GM18520 (cell line): ENCODE results near the gene FAM222A.

Source experiments
- ATAC-seq: cut with Tn5 transposase; IDR thresholded peaks from one replicate; pipeline ENCODE4 v1.9.1; 2021; ENCODE audit not compliant: unreplicated experiment

Gene FAM222A

DNA sequence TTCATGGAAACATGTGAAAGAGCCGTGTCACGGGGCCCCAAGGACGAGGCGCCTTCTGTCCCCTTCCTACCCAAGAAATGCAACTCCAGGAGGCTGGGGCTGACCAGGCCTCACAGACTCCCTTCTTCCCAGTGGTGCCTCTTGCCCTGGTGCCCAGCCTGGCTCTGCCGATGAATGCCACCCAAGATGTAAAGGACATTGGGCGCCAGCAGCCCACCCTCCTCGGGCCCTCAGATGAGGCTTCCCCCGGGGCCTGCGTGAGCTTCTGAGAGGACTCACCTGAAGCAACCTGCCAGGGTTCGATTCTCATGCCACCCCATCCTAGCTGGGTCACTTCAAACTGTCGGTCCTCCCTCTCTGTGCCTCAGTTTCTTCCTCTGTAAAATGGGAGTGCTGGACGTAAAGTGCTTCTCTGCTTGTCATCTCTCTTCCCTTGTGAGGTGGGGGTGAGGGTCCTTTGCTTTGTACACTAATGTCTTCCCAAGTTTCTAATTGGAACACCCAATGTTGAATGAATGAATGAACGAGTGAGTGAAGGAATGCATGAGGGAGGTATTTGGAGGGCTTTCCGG, 10.8 kb downstream of the FAM222A start:
- ATAC-seq, result no peak

- ATAC-seq, result no peak
Observed at GRCh38 chr12:109725321-109726105, 11.9 kb downstream of the FAM222A start.

GRCh38 chr12:109726106-109726497, 12.5 kb downstream of the FAM222A start:
- ATAC-seq, result no peak

- no peak for ATAC-seq
Observed at GRCh38 chr12:109726511-109727038, 12.9 kb downstream of the FAM222A start.

- no peak for ATAC-seq
Observed at GRCh38 chr12:109727039-109727723, 13.6 kb downstream of the FAM222A start.

DNA sequence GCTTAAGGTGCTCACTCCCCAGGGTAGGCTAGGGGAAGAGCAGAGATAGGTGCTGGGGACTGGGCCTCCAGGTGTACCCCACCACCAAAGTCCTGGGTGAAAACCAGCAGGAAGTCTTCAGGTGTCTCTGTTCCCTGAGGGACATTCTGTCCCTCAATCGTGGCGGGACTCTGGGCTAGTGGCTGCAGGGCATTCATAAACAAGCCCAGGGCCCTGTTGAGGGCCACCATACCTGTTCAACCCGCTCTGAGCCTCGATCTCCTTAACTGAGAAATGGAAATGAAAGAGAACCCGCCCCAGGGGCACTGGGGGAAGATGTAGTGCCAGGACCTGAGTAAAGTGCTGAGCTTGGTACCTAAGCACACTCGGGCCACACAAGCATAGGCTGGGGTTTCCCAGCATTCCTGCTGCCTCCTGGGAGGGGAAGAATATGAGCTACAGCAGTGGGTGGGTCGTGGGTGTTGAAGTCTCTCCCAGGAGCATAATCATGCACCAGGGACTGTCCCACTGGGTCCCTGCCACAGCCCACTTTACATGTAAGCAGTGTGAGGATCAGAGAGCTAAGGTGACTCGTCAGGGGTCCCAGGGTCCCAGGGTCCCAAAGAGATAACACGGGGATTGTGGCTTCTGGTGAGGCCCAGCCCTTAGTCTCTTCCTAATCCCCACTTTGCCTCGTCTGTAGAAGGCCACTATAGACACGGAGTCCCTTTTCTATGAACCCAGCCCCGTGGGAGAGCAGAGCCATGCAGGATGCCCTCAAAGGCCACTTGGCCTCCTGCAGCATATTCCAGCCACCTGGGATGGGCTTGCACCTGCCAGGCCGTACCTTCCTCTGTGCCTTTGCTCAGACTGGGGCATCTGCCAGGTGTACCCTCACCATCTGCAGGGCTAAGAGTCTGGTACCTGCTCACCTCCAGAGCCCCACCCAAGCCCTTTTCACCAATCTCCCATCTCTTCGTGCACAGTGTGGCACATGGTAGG, 14.4 kb downstream of the FAM222A start:
- ATAC-seq, result no peak

DNA sequence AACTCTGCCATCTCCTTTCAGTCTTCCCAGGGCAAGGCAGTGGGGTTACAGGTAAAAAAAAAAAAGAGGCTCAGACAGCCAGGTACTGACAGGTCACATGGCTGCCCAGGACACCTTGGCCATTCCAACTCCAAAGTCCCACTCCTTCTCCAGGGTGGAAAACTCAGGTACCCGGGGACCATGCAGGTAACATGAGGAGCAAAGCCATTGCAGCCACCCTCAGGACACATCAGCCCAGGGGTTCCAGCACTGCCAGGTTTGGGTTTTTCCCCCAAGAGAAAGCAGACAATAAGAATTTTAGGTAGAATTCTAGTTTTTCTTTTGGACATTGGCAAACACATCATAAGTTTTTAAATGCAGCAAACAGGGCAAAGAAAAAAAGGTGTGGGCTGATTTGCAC, 15.3 kb downstream of the FAM222A start:
- ATAC-seq, result no peak

- no peak for ATAC-seq
Observed at GRCh38 chr12:109729371-109729781, 15.8 kb downstream of the FAM222A start.

DNA sequence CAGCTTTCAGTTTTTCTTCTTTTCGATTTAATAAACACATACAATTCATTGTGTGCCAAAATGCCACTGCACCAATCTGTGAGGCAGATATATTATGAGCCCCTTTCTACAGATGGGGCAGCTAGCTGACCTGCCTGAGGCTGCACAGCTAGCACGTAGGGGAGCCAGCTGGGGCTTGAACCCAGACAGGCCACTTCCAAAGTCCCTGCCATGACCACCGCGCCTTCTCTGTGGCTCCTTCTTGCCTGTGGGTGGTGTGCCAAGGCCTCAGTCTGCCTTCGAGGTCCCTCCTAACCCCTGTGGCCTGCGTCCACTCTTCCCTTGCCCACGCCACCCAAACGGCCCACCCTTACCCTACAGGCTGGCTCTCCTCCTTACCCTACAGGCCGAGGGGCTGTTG, 16.2 kb downstream of the FAM222A start:
- ATAC-seq, result no peak

GRCh38 chr12:109730306-109731145, 16.9 kb downstream of the FAM222A start:
- ATAC-seq, result no peak

GRCh38 chr12:109731231-109731731, 17.7 kb downstream of the FAM222A start:
- no peak for ATAC-seq

GRCh38 chr12:109731806-109732205, 18.2 kb downstream of the FAM222A start:
- no peak for ATAC-seq

- no peak for ATAC-seq
Observed at GRCh38 chr12:109732321-109733305, 19.0 kb downstream of the FAM222A start.

DNA sequence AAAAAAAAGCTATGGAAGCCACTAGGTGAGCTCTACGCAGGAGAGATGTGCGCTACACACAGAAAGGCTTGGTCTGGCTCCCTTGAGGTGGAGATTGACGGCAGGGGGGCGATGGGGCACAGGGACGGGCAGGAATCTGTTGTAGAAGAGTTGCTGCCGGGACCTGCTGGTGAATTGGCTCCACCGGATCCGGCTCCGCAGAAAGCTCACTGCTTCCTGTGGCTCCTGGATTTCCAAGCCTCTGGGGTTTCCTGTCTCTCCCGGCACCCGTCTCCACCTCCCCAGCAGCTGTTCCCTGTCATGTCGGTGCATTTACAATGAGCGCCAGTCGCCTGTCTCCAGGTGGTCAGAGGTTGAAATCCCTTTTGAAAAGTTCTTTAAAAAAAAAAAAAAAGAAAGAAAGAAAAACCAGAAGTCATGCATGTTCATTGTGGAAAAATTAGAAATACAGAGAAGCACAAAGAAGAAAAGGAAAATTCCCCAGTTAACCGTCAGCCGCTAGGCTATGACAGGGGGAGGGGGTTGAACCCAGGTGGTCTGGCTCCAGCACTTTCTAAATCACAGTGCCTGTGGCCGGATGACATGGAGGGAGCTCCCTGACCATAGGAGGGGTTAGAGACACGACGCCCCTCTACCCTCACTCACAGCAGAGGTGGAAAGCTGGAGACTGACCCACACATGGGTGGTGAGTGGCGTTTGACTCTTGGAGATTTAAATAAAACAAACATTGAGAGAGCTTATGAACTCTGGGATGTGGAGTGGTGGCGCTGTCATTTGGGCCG, 20.8 kb downstream of the FAM222A start:
- no peak for ATAC-seq

- no peak for ATAC-seq
Observed at GRCh38 chr12:109735051-109735521, 21.5 kb downstream of the FAM222A start.

GRCh38 chr12:109735825-109736551, 22.4 kb downstream of the FAM222A start:
- ATAC-seq, result no peak

DNA sequence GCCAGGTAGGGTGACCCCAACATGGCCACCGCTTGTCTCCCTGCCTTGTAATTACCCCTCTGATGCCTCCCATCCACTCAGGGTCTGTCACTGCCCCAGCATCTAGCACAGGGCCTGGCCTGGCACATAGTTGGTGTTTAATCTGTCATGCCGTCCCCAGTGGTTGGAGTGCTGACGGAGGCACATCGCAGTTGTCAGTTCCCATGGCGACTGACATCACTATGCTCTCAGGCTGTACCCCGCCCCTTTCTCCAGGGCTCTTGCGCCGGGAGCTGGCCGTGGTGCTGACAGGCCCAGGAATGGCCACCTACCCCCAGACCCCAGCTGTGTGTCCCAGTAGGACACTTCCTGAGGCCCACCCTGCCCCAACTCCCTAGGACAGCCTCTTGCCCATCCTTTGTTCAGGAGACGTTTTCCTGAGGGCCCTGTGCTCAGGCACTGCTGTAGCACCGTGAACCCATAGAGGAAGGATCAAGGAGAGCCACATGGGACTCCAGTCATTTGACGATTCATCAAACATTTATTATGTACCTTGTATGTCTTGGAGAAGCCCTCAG, 23.0 kb downstream of the FAM222A start:
- no peak for ATAC-seq
